ENCODE measurements around the gene ZNF711.
"Not testable (repeated sequence)": the region's sequence is repeated elsewhere in the genome, so short reads cannot be mapped to it uniquely, and the experiment has no call there.

The ZNF711 gene

GRCh38 chrX:85243761-85244449 lies at the start of gene ZNF711, which contains the start of gene SATL1:
ZNF711 (plus strand) TSS chrX:85243991; CDS start chrX:85247573, 3,582 bp downstream.
SATL1 (minus strand) TSS chrX:85243779; CDS start chrX:85108968, 134,811 bp downstream.
- no peak for DNase-seq (ENCODE audit: low read depth, low spot score)
- no peak within 1 kb of the TSS for H3K27ac ChIP-seq

- DNase-seq (ENCODE audit: low read depth, low spot score) = no peak
- no peak overlapping the region for H3K27ac ChIP-seq
Observed at GRCh38 chrX:85196319-85196718, 47.5 kb upstream of the ZNF711 start.

GRCh38 chrX:85203461-85203970 lies 40.3 kb upstream of the ZNF711 start:
- no peak for DNase-seq (ENCODE audit: low read depth, low spot score)
- no peak overlapping the region for H3K27ac ChIP-seq

GRCh38 chrX:85213792-85214530 lies 29.8 kb upstream of the ZNF711 start:
- no peak overlapping the region for H3K27ac ChIP-seq
- no peak for DNase-seq (ENCODE audit: low read depth, low spot score)

GRCh38 chrX:85215946-85216345 lies 27.8 kb upstream of the ZNF711 start:
- no peak for DNase-seq (ENCODE audit: low read depth, low spot score)
- no peak overlapping the region for H3K27ac ChIP-seq

GRCh38 chrX:85221361-85221760 lies 22.4 kb upstream of the ZNF711 start:
- no peak overlapping the region for H3K27ac ChIP-seq
- DNase-seq (ENCODE audit: low read depth, low spot score) = no peak

- no peak overlapping the region for H3K27ac ChIP-seq
- no peak for DNase-seq (ENCODE audit: low read depth, low spot score)
Observed at GRCh38 chrX:85223359-85223758, 20.4 kb upstream of the ZNF711 start.

- no peak for DNase-seq (ENCODE audit: low read depth, low spot score)
- H3K27ac ChIP-seq = no peak overlapping the region
Observed at GRCh38 chrX:85243155-85243554, 636 bp upstream of the ZNF711 start.

GRCh38 chrX:85244450-85245211 lies 840 bp downstream of the ZNF711 start:
- no peak overlapping the region for H3K27ac ChIP-seq
- no peak for DNase-seq (ENCODE audit: low read depth, low spot score)

- DNase-seq (ENCODE audit: low read depth, low spot score); H3K27ac ChIP-seq: not testable (repeated sequence)
Observed at GRCh38 chrX:85285286-85285685, 41.5 kb downstream of the ZNF711 start.

GRCh38 chrX:85288992-85289723 lies 45.4 kb downstream of the ZNF711 start:
- no peak for DNase-seq (ENCODE audit: low read depth, low spot score)

GRCh38 chrX:85303544-85303943 lies 59.8 kb downstream of the ZNF711 start:
- H3K27ac ChIP-seq = no peak overlapping the region
- DNase-seq (ENCODE audit: low read depth, low spot score) = no peak

More at GRCh38 chrX:85288992-85289723, 45.4 kb downstream of the ZNF711 start:
- H3K27ac ChIP-seq = no peak overlapping the region

- DNase-seq (ENCODE audit: low read depth, low spot score) = no peak
- no peak overlapping the region for H3K27ac ChIP-seq
Observed at GRCh38 chrX:85309717-85310116, 65.9 kb downstream of the ZNF711 start.

GRCh38 chrX:85311348-85311747 lies 67.6 kb downstream of the ZNF711 start:
- H3K27ac ChIP-seq; DNase-seq (ENCODE audit: low read depth, low spot score): not testable (repeated sequence)

Measured in epithelial cell of prostate (primary cell).